GM21390 (cell line): ENCODE measurements around the gene DNAL4.

Source experiments
- ATAC-seq: cut with Tn5 transposase; IDR thresholded peaks from one replicate; pipeline ENCODE4 v1.9.1; 2021; ENCODE audit not compliant: unreplicated experiment

The DNAL4 gene

DNA sequence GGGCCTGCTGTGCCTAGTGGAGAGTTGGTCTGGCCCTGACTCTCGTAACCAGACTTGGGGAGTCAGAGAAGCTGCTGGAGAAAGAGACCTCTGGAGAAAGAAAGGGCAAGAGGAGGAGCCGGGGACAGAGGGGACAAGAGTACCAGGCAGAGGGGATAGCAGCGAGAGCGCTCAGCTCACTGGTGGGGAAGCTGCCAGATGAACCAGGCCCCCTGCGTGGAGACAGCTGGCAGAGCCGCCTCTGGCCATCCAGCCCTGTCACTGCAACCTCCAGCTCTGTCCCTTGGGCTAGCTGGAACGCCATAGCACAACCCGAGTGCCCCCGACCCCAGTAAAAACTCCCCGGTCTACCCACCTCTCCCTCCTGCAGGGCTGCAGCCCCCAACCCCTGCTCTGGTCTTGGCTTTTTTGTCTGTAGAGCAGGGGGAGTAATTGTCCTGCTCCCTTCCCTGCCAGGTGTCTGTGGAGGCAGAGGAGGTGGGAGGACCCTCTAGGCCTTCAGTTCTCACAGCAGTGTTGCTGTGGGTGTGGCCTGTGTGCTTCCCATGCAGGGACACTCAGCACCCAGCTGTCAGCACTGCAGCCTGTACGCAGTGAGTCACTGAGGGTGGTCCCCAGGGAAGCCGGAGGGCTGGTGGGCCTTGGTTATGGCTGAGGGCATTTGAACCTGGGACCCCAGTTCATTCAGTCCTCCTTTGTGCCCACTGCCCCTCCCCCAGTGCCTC lies 33.3 kb downstream of the DNAL4 start:
- ATAC-seq = no peak

DNA sequence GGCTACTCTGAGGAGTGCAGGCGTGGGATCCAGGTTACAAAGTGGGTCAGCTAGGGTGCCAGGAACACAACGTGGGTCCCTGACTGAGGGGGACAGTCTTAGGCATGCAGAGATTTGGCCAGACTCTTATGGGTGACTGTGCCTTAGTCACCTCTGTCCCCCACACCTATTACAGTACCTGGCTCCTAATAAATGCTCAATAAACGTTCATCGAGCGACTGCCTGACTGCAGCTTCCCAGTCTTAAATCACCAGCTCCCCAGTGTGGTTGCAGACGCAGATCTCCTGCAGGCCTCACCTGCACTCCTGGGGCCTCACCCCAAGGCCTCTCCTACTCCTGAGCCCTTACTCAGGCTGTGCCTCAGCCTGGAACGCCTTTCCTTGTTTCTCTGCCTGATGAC lies 34.9 kb downstream of the DNAL4 start:
- ATAC-seq = no peak

DNA sequence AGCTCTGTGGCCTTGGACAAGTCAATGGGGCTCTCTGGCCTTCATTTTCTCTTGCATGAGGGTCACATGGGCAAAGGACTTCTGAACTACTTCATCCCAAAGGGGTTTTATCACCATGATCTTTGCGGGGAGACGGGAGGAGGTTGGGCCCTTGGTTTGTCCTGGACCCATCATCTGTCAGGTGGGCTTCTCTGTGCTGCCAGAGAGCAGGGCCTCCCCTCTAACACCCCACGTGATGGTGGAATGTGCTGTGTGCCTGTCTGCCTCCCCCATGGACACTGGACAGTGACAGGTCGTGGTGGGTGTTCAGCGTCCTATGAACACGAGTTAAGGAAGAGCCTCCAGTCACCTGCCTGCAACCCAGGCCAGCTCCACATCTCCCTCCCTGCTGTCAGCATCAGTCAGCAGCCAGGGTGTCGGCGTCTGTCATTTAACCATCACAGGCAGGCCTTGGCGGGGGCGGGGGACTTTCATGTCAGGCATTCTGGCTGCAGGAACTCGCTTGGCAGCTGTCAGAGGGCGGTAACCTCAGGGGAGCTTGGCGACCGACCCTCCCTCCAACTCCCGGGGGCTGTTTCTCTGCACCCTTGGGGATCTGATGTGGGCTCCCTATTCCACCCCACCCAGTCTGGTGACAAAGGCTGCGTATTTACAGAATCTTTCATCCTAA lies 35.5 kb downstream of the DNAL4 start:
- no peak for ATAC-seq

DNA sequence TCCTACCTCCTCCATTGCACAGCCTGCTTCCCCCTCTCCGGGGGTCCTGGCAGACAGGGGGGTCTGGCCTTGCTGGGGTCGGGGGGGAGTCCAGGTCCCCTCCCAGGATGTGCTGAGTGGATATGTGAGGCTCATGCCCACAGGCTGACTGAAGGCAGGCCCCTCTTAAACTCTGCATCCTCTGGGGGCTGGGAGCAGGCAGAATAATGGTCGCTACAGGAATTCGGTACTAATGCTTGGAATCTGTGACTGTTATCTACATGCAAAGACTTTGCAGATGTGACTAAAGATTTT lies 36.5 kb downstream of the DNAL4 start:
- ATAC-seq = no peak

DNA sequence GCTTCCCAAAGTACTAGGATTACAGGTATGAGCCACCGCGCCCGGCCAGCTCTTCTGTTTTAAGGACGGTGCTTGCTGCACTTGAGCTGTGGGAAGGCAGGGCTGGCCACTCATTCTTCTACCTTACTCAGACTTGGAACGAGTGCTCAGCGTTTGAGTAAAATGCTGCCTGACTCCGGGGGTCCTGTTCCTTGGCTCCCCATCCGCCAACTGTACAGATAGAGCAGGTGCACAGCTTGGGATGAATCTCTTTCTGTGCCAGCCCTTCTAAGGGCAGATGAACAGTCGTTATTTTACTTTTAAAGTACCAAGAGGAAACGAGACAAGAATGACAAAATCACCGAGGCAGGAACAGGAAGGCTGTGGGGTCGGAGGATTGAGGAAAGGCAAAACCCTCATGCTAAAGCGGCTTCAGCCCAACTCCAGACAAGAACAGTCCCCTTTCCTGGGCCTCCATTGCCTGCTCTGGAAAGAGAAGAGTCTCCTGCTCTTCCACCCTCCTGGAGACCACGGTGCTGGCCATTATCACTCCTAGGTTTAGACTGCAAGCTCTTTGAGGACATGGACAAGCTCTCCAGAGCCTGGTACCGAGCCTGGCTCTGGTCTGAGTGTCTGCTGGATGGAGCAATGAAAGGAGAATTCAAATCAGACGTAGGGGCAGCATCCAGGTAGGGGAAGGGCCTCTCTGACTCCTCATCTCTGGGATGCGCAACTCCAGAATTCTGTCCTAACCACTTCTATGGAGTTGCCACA lies 37.1 kb downstream of the DNAL4 start:
- no peak for ATAC-seq

DNA sequence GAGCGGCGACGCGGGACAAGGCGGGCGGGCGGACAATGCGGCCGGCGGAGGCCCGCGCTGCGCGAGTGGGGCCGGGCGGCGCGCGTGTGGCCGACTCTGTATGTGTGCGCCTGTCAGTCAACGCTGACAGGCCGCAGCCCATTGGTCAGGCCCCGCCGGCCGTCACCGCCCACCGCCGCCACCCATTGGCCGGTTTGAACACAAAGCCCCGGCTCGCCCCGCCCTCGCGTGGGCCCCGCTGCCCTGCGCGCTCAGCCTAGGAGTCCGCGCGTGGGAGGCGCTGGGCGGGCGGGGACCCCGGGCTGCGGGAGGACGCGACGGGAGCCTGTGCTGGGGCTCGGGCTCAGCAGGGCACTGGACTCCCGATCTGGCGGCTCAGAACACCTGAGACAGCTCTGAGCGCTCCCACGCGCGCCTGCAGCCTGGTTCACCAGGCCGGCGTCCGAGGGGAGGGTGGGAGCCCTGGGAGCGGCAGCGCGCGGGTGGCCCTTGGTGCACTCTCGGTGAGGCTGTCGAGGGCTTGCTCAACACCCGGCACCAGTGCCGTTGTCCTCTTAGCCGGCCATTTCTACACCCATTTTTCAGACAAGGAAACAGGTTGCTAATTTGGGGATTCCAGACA lies 37.9 kb downstream of the DNAL4 start, which contains the start of gene SUN2:
TSS of gene SUN2 (minus strand) at position 88 of the 622 bp plus-strand sequence. CDS start 3,370 bp downstream, outside the sequence.
- ATAC-seq = peak; percentile 72

DNA sequence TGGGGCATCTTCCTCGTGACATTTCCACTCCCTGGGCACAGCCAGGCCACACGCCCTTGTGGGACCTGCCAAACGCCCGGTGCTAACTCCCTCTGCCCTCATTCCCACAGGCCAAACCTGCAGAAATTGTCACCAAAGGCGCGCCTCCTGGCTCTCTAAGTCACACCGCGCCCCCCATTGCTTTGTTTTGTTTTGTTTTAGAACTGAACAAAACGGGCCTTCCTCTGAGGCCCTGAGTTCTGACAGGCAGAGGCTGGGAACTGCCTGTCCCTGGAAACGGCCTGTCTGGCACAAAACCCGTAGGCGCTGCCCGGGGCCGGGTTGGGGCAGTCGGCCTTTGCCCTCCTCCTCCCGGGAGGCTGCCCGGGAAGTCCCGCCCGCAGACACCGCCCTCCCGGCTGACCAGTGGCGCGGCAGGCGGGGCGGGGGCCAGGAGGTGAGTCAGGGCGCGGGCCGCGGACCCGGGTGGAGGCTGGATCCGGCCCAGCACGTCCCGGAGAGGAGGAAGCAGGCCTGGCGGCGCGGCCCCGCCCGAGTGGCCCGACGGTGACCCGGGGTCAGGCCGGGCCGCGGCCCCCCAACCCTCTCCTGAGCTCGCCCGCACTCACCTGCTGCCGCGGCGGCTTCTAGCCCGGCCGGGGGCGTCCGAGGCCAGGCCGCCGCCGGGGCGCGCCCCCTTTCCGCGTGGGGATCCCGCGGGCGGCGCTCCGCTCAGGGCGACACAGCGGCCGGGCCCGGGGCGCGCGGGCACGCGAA lies 38.6 kb downstream of the DNAL4 start:
- ATAC-seq = peak; percentile 27

DNA sequence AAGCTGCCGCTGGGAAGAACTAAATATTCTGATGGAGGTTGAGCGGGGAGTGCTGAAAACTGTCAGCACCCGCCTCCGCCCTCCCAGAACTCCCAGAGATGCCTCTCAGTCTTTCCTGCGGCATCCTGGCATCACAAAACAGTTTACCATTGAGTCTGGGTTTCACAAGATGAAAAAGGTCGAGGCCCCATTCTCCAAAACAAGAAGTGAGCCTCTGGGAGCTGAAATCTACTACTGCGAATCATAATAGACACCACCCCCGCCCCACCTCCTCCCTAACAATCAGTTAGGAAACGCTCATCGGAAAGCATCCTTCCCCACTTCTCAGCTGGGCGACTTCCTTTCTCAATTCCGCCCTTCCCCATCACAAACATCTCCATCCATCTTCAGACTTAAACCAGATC lies 39.2 kb downstream of the DNAL4 start:
- no peak for ATAC-seq

DNA sequence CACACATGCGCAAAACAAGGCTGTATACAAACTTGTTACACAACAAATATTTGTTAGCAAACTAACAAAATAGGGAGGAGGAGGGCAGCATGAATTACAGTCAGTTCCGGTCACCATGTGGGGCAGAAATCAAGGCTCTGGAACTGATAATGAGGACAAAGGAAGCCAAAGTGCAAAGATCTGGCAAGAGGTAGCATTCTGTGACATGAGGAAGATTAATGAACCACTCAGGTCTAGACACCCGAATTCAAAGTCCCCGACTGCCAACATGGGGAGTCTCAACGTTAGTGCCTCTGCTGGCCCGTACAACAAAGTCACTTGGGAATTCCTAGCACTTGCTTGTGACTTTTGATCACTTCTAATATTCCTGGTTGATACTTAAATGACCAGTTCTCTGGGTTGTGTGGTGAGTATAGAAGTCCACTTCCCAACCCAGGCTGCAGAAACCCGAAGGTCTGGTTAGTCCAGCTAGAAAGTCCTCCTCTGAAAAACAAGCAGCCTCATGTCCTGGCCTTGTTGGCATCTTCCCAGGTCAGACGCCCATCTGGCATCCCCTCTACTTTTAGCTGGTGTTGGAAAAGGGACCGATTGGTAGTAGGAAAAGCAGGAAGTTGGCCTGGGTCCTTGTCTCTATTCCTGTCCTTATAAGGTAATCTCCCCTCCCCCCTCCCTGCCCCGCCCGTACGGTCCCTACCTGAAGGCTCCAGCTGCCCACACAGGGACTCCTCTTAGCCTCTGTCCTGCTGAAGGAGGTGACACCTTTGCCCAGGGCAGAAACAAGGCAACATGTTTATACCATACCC lies 39.8 kb downstream of the DNAL4 start:
- ATAC-seq = no peak

DNA sequence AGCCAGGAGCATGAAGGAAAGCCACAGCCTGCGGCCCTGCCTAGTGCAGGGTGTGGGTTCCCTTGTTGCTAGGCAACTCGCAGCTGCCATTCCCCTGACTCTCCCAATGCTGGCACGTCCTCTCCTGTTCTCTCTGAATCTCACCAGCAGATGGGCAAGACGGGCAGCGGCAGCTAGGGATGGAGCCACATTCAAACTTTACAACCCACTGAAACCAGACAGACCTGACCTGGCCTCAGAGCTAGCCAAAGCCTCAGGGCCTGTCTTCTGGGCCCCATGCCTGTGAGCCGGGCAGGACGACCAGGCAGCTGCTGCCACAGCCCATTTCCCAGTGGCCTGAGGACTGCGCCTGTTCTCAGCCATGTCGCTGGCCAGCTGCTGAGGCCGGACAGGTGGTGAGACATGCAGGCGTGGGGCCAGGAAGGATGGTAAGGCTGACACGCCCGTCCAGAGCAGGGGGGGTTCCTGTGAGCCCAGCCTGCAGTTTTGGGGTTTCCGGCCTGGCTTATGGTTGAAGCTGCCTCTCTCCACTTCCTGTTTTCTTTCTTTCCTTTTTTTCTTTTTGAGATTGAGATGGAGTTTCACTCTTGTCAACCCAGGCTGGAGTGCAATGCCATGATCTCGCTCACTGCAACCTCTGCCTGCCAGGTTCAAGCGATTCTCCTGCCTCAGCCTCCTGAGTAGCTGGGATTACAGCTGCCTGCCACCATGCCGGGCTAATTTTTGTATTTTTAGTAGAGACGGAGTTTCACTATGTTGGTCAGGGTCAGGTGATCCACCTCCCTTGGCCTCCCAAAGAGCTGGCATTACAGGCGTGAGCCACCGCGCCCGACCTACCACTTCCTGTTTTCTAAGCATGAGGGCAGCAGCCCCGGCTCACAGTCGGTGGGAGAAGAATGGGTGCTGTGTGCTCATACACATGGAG lies 42.3 kb downstream of the DNAL4 start:
- ATAC-seq = peak; percentile 44

DNA sequence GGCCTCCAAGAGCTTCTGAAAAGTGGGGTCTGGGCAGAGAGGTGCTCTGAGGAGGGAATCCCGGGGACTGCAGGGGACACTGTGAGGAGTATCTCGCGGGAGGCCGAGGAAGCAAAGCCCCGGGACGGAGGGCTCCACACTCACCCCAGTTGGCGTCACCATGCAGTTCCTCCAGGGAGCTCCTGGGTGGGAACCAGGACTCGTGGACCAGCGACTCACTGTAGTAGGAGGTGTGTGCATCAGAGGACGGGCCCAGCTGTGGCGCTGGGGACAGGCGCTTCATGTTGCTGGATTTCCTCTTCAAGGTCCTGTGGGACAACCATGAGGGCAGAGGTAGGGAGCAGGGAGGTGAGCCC lies 42.9 kb downstream of the DNAL4 start:
- ATAC-seq = no peak

DNA sequence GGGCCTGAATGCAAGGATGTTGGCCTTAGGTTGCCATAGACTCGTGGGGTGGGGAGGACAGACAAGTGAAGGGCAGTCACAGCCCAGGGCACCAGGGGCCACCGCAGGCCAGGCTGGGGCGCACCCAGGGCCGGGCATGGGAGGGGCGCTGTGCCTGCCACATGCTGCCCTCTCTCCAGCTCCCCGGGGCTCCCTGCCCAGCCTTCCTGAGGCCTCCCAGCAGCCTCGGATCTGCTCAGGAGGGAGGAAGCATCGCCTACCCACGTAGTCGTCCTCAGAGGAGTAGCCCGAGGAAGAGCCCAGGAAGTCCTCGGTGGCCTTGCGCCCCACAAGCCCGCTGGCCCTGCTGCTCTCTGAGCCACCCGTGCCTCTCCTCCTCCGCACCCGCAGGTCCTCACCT lies 43.3 kb downstream of the DNAL4 start:
- no peak for ATAC-seq

DNA sequence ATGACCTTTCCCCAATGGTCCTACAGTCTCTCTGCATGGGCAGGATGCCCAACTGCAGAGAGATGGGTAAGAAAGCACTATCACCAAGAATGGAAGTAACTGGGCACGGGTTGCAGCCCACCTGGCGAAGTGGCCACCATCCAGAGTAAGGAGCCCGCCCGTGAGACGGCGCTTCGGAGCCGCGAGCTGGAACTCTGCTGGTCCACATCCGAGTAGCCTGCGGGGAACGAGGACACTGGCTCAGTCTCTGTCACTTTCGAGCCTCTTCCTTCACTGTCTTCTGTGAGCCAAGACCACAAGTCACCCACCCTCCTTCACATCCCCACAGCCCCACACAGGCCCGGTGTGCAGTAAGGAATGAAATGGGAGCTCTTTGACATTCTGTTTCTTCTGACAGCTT lies 43.8 kb downstream of the DNAL4 start:
- no peak for ATAC-seq

DNA sequence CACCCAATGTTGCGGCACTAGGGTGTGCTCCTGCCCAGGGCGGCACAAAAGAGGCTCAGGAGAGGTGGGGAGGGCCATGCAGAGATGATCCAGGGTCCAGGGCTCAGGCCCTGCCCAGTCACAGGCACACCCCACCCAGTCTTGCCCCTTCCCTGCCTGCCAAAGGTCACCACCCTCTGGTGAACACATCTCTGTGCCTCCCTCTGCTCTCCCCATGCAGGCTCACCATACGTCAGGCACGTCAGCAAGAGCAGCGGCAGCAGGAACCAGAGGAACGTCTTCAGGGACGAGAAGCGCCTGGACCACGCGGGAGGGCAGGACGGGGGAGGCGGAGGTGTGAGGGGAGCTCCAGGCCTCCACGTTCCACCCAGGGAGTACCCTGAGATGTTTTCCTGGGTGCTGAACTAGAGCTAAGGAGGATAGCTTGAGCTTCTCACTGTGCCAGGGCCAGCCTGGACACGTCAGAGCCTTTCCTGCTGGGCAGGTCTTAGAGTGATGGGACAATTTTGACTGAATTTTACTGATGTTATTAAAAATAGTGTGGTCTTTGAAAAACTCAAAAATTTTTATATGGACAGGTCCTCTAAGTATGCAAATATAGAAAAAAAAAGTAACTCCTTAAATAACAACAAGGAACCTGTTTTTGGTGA lies 45.3 kb downstream of the DNAL4 start:
- no peak for ATAC-seq

DNA sequence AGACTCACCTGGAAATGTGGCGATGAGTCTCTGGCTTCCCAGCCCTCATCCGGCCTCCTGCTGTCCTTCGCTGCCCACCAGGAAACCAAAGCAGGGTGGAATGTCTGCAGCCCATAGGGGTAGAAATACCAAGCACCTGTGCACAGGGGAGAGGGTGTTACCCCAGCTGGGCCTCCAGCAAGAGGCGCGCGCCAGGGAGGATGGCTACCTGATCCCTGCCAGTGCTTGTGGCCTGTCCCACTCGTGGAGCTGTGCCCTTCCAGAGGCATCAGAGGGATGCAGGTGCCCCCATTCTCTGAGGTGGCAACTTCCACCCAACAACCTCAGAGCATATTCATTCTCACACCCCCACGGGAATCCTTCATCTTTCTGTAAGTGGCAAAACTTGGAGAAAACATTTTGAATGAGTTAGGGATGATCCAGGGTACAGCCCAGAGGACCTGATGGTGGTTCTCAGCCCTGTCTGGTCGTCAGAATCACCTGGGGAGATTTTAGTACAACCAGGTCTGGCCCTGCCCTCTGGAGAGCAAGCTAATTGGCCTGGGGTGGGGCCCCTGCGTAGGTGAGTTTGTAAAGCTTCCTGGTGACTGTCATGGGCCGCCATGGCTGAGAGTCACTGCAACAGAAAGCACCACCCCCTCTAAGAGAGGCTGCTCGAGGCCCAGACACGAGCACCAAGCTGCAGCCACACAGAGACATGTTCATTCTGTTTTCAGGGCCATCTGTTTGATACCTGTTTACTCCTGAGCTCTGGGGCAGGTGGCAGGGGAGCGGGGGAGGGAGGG lies 48.1 kb downstream of the DNAL4 start:
- ATAC-seq = no peak

DNA sequence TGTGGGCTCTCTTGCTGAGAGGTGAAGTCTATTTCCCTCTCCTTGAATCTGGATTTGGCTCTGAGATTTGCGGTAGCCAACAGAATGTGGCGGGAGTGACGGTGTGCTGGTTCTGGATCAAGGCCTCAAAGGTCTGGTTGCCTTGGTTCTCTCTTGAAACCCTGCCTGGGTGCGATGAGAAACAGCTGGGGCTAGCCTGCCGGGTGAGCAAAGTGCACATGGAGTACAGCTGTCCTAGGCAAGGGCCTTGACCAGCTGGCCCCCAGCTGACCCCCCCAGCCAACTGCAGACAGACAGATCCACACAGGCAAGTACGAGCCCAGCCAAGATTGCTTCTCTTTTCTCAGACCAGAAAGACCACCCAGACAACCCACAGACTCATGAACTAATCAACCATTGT lies 49.0 kb downstream of the DNAL4 start:
- no peak for ATAC-seq

DNA sequence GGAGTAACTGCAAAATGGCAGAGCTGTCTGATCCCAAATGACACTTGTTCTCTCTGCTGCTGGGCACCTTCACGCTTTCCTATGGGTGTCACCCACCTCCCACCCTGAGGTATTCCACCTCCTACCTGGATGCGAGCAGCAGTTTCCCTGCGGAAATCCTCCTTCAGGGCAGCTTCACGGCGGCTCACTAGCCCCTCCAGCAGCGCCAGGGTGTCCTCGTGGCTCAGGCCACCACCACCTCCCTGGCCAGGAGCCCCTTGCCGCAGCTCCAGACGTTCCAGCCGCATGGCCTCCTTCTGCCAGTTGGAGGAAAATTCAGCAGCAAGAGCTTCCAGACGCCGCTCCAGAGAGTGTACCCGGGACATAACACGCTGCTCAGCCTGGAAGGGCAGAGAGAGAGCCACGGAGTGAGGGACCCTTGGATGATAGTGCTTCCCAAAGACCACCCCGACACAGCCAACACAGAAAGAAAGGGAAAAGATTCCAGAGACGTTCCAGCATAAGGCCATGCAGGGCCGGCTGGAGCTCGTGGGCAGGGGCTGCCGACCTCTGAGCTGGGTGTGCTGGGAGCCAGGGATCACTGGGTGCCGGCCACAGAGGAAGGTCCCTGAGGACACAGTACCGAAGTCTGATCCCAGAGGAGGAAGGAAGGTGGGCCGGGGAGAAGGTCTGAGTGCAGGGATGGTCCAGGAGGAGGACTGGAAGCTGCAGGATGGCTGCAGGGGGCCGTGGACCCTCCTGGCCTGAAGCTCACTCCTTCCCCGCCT lies 51.6 kb downstream of the DNAL4 start:
- no peak for ATAC-seq
